Measurements from ENCODE around the gene MEN1. TPM values are rescaled to one million over a fixed set of nuclear protein-coding genes. Genes with fewer than 3 reads are reported as not detected.

MEN1 gene
- total RNA-seq, 2 experiments from 2014 or later, result 44.4 to 72.4 TPM

GRCh38 chr11:64791781-64792291 lies 18.5 kb downstream of the MEN1 start:
- ChIA-PET POLR2A (no interaction called here), CTCF (ENCODE audit: unreplicated experiment) (no interaction called here)
- peaks cover 69% of the 10 kb centered on the region for H3K36me3 ChIP-seq (ENCODE audit: insufficient read depth, low read length)
- TF ChIP-seq EZH2phosphoT487 (IDR thresholded peaks at IDR 0.05; ENCODE audit: borderline replicate concordance, low read depth, low read length), result no peak
- TF ChIP-seq CTCF (conservative IDR thresholded peaks at IDR 0.05; ENCODE audit: low read length), result no peak
- no peak overlapping the region for H3K27ac ChIP-seq (ENCODE audit: low read depth, low read length, poor library complexity, severe bottlenecking)
- DNase-seq (ENCODE audit: low spot score), result no peak
- H3K4me1 ChIP-seq (ENCODE audit: insufficient read depth, low read length, poor library complexity, severe bottlenecking), result peaks cover 7% of the 10 kb centered on the region
- no peaks in the 10 kb centered on the region for H3K79me2 ChIP-seq (ENCODE audit: insufficient read depth, low read depth, low read length)
- intact Hi-C loops (cut with micrococcal nuclease; ENCODE audit: unreplicated experiment), result no loop called here
- no peak overlapping the region for H3K4me3 ChIP-seq (ENCODE audit: low read depth, low read length, poor library complexity, severe bottlenecking)
- no TSS peak for BruUV-seq (replicated peaks)
- no peaks in the 10 kb centered on the region for H3K9me3 ChIP-seq (ENCODE audit: low read length)
- no peak overlapping the region for H3K4me2 ChIP-seq (ENCODE audit: low read length)
- no peaks in the 10 kb centered on the region for H4K20me1 ChIP-seq (ENCODE audit: insufficient read depth, low read length)
- H3K9me2 ChIP-seq (ENCODE audit: insufficient read depth, low read length), result no peaks in the 10 kb centered on the region
- H2AFZ ChIP-seq (ENCODE audit: low read length), result no peak overlapping the region

- TF ChIP-seq EZH2phosphoT487 (IDR thresholded peaks at IDR 0.05; ENCODE audit: borderline replicate concordance, low read depth, low read length), result no peak
- TF ChIP-seq CTCF (conservative IDR thresholded peaks at IDR 0.05; ENCODE audit: low read length), result no peak
- peaks cover 7% of the 10 kb centered on the region for H3K4me1 ChIP-seq (ENCODE audit: insufficient read depth, low read length, poor library complexity, severe bottlenecking)
- DNase-seq (ENCODE audit: low spot score), result no peak
- H3K27ac ChIP-seq (ENCODE audit: low read depth, low read length, poor library complexity, severe bottlenecking), result no peak overlapping the region
- H3K9me2 ChIP-seq (ENCODE audit: insufficient read depth, low read length), result no peaks in the 10 kb centered on the region
- ChIA-PET CTCF (ENCODE audit: unreplicated experiment) (no interaction called here), POLR2A (no interaction called here)
- no TSS peak for BruUV-seq (replicated peaks)
- H3K4me3 ChIP-seq (ENCODE audit: low read depth, low read length, poor library complexity, severe bottlenecking), result no peak overlapping the region
- H2AFZ ChIP-seq (ENCODE audit: low read length), result no peak overlapping the region
- intact Hi-C loops (cut with micrococcal nuclease; ENCODE audit: unreplicated experiment), result no loop called here
- H3K9me3 ChIP-seq (ENCODE audit: low read length), result no peaks in the 10 kb centered on the region
- peaks cover 65% of the 10 kb centered on the region for H3K36me3 ChIP-seq (ENCODE audit: insufficient read depth, low read length)
- no peaks in the 10 kb centered on the region for H4K20me1 ChIP-seq (ENCODE audit: insufficient read depth, low read length)
- no peaks in the 10 kb centered on the region for H3K79me2 ChIP-seq (ENCODE audit: insufficient read depth, low read depth, low read length)
- no peak overlapping the region for H3K4me2 ChIP-seq (ENCODE audit: low read length)
Measured at GRCh38 chr11:64790205-64791095, 19.9 kb downstream of the MEN1 start.

Data from OCI-LY7 (cell line).